Stimulated activated naive CD8-positive, alpha-beta T cell treated with anti-CD3 and anti-CD28 coated beads, Interleukin-15, Interleukin-2, amounts not matched to agents 100 ng/mL and 50 ng/mL, for 24 hours (primary cell): Measurements from ENCODE around the gene UMAD1.

ENCODE experiments used
- H3K27ac Mint-ChIP-seq: one replicate; pipeline ENCODE4 v1.8.0; 2021; ENCODE audit warnings: mild to moderate bottlenecking, mixed read lengths
- H3K27me3 Mint-ChIP-seq: one replicate; pipeline ENCODE4 v1.8.0; 2021; ENCODE audit warnings: mixed read lengths
- H3K36me3 Mint-ChIP-seq: one replicate; pipeline ENCODE4 v1.8.0; 2021; ENCODE audit warnings: low read depth, mixed read lengths
- H3K4me1 Mint-ChIP-seq: one replicate; pipeline ENCODE4 v1.8.0; 2021; ENCODE audit warnings: low read depth, mixed read lengths
- H3K4me3 Mint-ChIP-seq: one replicate; pipeline ENCODE4 v1.8.0; 2021; ENCODE audit warnings: mild to moderate bottlenecking, mixed read lengths
- H3K9me3 Mint-ChIP-seq: one replicate; pipeline ENCODE4 v1.8.0; 2021; ENCODE audit warnings: mixed read lengths

Gene UMAD1

GRCh38 chr7:7881581-7881980 lies 241.0 kb downstream of the UMAD1 start:
- H3K4me1 Mint-ChIP-seq: peaks cover 3% of the 10 kb centered on the region
- H3K27me3 Mint-ChIP-seq: no peaks in the 10 kb centered on the region
- H3K9me3 Mint-ChIP-seq: no peaks in the 10 kb centered on the region
- H3K27ac Mint-ChIP-seq: no peak overlapping the region
- no peak overlapping the region for H3K4me3 Mint-ChIP-seq
- peaks cover 5% of the 10 kb centered on the region for H3K36me3 Mint-ChIP-seq

- Mint-ChIP-seq H3K27me3 (no peaks in the 10 kb centered on the region), H3K27ac (peak overlapping the region; percentile 13), H3K4me3 (no peak overlapping the region), H3K4me1 (peaks cover 3% of the 10 kb centered on the region), H3K9me3 (no peaks in the 10 kb centered on the region), H3K36me3 (peaks cover 5% of the 10 kb centered on the region)
Observed at GRCh38 chr7:7882888-7883287, 242.3 kb downstream of the UMAD1 start.

DNA sequence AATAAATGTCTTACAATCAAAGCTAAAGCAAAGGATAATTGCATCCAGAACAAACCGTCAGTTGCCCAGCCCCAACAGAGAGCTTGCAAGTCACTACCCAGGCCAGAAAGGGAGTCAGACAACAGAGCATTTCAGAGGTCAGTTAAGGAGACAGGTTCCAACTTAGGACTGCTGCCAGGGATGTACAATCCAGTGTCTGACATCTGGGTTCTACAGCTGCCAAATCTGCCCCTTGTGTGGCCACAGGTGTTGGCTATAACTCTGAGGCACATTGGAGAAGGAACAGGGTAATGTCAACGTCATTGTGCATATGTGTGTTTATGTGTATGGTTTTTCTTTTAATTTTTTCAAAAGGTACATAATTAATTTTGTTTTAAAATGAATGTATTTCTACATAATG lies 242.8 kb downstream of the UMAD1 start:
- Mint-ChIP-seq H3K27me3 (no peaks in the 10 kb centered on the region), H3K9me3 (no peaks in the 10 kb centered on the region), H3K4me1 (peaks cover 3% of the 10 kb centered on the region), H3K36me3 (no peaks in the 10 kb centered on the region), H3K27ac (no peak overlapping the region), H3K4me3 (no peak overlapping the region)

DNA sequence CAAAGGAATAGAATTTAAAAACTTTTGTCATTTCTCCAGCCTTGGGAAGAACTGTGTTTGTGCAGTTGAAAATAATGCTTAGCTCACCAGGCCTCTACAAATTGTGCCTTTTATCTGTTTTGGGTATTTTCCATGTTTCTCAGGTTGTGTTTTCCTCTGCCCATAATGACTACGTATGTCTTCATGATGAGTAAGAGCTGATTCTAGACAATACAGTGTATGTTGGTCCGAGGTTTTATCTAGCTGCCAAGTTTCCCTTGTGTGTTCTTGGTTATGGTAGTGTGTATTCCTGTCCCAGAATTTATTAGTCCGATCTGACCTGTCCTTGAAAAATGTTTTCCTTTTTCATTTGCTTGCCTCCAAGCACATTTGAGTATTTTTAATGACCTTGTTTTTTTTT lies 244.3 kb downstream of the UMAD1 start:
- Mint-ChIP-seq H3K27ac (no peak overlapping the region), H3K4me1 (peaks cover 3% of the 10 kb centered on the region), H3K9me3 (no peaks in the 10 kb centered on the region), H3K36me3 (peaks cover 4% of the 10 kb centered on the region), H3K4me3 (no peak overlapping the region), H3K27me3 (no peaks in the 10 kb centered on the region)

DNA sequence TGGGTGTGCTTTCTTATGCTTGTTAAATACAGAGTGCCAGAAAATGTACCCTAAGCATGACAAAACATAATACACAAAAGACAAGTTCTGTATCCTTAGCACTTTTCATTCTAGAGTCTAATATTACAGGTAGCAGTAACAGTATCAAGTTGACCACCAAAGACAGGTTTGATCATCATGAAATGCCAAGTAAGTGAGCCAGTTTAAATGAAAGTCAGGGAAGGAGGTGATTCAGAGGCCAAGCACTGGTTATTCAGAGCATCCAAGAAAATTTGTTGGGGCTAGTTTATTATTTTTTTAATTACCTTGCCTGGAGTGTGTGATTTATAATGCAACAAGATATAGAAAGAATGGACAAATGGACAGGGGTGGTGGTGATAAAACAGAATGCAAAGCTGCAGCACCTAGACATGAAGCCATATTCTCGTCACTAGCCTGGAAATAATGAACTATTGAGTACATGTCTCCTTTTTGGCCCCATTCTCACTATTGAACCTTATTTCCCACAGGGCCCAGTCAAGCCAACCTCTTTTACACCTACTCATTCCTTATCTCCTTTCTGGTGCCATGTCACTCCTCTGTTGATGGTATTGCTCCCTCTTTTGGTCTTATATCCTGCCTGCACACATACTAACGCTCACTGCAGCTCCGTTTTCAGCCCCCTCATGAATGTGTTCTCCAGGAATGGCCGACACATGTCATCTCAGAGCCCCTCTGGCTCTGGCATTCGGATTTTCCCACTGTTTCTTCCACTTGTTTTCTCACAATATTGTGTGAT lies 249.4 kb downstream of the UMAD1 start:
- Mint-ChIP-seq H3K27ac (no peak overlapping the region), H3K27me3 (no peaks in the 10 kb centered on the region), H3K4me1 (no peaks in the 10 kb centered on the region)

GRCh38 chr7:7895004-7895650 lies 254.6 kb downstream of the UMAD1 start:
- Mint-ChIP-seq H3K4me1 (no peaks in the 10 kb centered on the region), H3K27ac (no peak overlapping the region), H3K27me3 (no peaks in the 10 kb centered on the region), H3K36me3 (peaks cover 9% of the 10 kb centered on the region), H3K9me3 (no peaks in the 10 kb centered on the region), H3K4me3 (no peak overlapping the region)

More for the DNA sequence above, 249.4 kb downstream of the UMAD1 start:
- Mint-ChIP-seq H3K36me3 (peaks cover 15% of the 10 kb centered on the region), H3K9me3 (no peaks in the 10 kb centered on the region), H3K4me3 (no peak overlapping the region)

DNA sequence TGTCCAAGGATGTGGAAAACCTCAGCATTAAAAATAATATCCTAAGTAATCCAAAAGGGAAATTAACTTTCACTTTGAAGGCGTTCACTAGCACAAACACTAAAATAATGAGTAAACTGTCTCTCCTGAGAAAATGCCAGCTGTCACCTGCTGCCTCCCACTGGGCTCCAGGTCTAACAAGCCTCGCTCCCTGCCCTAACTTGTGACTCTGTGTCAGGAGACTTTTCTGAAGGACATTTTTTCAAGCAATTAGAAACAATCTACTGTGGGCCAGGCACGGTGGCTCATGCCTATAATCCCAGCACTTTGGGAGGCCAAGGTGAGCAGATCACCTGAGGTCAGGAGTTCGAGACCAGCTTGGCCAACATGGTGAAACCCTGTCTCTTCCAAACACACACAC lies 255.2 kb downstream of the UMAD1 start:
- no peak overlapping the region for H3K27ac Mint-ChIP-seq
- H3K4me3 Mint-ChIP-seq: no peak overlapping the region

DNA sequence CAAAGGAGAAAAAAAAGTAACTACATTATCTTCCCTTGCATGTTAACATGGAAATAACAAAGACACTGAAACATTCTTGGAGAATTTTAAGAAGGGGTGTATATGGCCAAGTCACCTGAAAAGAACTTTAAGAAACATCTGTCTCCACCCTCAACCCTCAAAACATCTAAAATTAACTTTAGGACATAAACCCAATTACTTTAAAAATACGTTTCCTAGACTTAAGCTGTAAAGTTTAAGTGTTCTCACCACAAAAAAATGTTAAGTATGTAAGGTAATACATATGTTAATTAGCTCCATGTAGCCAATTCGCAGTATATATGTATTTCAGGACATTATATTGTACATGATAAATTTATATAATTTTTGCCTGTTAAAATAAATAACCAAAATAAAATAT lies 257.0 kb downstream of the UMAD1 start:
- no peak overlapping the region for H3K27ac Mint-ChIP-seq
- H3K36me3 Mint-ChIP-seq: no peaks in the 10 kb centered on the region
- H3K4me1 Mint-ChIP-seq: no peaks in the 10 kb centered on the region
- no peaks in the 10 kb centered on the region for H3K9me3 Mint-ChIP-seq
- no peaks in the 10 kb centered on the region for H3K27me3 Mint-ChIP-seq
- H3K4me3 Mint-ChIP-seq: no peak overlapping the region

More for the DNA sequence above, 255.2 kb downstream of the UMAD1 start:
- H3K36me3 Mint-ChIP-seq: peaks cover 3% of the 10 kb centered on the region
- no peaks in the 10 kb centered on the region for H3K4me1 Mint-ChIP-seq
- no peaks in the 10 kb centered on the region for H3K27me3 Mint-ChIP-seq
- no peaks in the 10 kb centered on the region for H3K9me3 Mint-ChIP-seq

DNA sequence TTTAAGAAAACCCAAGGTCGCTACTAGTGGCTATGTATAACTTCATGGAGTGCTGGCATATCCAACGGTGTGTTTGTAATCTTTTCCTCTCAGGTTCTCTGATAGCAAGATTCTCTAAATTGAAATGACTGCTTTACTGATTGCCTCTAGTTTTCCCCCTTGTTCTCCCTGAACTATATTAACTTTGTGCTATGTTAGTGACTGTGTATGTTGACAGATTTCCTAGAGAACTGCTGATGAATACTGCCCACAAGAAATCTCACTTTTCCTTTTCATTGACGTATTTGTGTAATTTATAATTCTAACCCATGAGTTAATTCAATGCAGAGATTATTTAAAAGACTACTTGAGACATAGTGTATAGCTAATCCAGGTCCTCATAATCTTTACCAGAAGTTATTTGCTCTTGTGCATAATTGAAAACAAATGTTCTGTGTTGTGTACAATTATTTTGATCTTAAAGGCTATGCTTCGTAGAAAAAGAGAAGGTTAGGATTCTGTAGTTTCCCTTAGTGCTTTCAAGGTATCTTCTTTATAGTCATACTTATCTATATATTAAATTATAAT lies 257.5 kb downstream of the UMAD1 start:
- H3K36me3 Mint-ChIP-seq: no peaks in the 10 kb centered on the region
- H3K4me1 Mint-ChIP-seq: no peaks in the 10 kb centered on the region
- no peak overlapping the region for H3K27ac Mint-ChIP-seq
- no peak overlapping the region for H3K4me3 Mint-ChIP-seq
- H3K27me3 Mint-ChIP-seq: no peaks in the 10 kb centered on the region
- H3K9me3 Mint-ChIP-seq: no peaks in the 10 kb centered on the region

GRCh38 chr7:7902845-7903244 lies 262.3 kb downstream of the UMAD1 start:
- peaks cover 11% of the 10 kb centered on the region for H3K36me3 Mint-ChIP-seq
- no peak overlapping the region for H3K27ac Mint-ChIP-seq
- no peak overlapping the region for H3K4me3 Mint-ChIP-seq
- H3K9me3 Mint-ChIP-seq: peaks cover 6% of the 10 kb centered on the region
- no peaks in the 10 kb centered on the region for H3K27me3 Mint-ChIP-seq
- peaks cover 3% of the 10 kb centered on the region for H3K4me1 Mint-ChIP-seq

GRCh38 chr7:7907306-7907705 lies 266.8 kb downstream of the UMAD1 start:
- H3K4me1 Mint-ChIP-seq: peaks cover 5% of the 10 kb centered on the region
- H3K27me3 Mint-ChIP-seq: no peaks in the 10 kb centered on the region
- peaks cover 7% of the 10 kb centered on the region for H3K9me3 Mint-ChIP-seq
- no peak overlapping the region for H3K27ac Mint-ChIP-seq
- H3K36me3 Mint-ChIP-seq: peaks cover 14% of the 10 kb centered on the region
- H3K4me3 Mint-ChIP-seq: no peak overlapping the region

GRCh38 chr7:7908622-7909145 lies 268.1 kb downstream of the UMAD1 start:
- Mint-ChIP-seq H3K9me3 (peaks cover 7% of the 10 kb centered on the region), H3K27ac (no peak overlapping the region), H3K4me1 (peaks cover 5% of the 10 kb centered on the region), H3K36me3 (peaks cover 13% of the 10 kb centered on the region), H3K4me3 (no peak overlapping the region), H3K27me3 (no peaks in the 10 kb centered on the region)

- Mint-ChIP-seq H3K27me3 (no peaks in the 10 kb centered on the region), H3K27ac (no peak overlapping the region), H3K4me1 (peaks cover 5% of the 10 kb centered on the region), H3K9me3 (peaks cover 7% of the 10 kb centered on the region), H3K4me3 (no peak overlapping the region), H3K36me3 (peaks cover 8% of the 10 kb centered on the region)
Observed at GRCh38 chr7:7909376-7909775, 268.8 kb downstream of the UMAD1 start.

DNA sequence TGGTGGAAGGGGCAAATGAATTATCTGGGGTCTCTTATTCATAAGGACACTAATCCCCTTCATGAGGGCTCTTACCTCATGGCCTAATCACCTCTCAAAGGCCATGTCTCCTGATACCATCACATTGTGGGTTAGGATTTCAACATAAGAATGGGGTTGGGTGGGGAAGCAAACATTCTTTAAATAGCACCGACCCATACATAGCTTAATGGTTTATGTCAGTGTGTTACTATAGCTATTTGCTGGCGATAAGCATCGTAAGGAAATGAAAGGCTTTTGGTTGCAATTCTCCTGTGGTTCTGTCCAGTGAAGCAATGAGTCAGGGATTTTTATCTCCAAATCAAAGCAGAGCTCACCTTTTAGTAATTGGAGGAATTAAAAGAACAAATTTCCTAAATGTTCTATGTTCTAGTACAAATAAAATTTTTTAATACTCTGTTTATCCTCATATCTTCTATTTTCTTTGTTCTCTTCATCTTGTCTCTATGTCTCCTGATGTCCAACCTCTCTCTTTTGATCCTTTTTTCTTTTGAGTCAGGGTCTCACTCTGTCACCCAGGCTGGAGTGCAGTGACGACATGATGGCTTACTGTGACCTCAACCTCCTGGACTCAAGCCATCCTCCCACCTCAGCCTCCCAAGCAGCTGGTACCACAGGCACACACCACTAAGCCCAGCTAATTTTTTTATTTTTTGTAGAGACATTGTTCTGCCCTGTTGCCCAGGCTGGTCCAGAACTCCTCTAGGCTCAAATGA lies 271.0 kb downstream of the UMAD1 start:
- Mint-ChIP-seq H3K36me3 (peaks cover 8% of the 10 kb centered on the region), H3K4me1 (peaks cover 5% of the 10 kb centered on the region), H3K4me3 (no peak overlapping the region), H3K27me3 (no peaks in the 10 kb centered on the region), H3K9me3 (peaks cover 7% of the 10 kb centered on the region), H3K27ac (no peak overlapping the region)

DNA sequence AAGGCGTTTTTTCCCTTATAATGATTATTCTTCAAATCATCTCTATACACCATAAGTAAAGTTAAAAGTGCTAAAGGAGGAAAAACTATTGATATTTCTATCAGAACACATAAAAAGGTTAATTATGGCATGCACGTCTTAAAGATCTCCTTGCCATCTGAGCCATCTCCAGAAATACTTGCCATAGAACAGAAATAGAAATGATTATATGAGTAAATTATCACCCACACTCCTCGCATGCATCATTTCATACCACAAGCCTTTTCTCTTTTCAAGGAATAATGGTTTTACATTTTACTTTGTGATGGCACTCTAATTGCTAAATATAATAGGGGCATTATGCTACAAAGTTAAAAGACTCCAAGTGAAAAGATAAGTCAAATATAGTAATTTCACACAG lies 272.4 kb downstream of the UMAD1 start:
- Mint-ChIP-seq H3K4me3 (no peak overlapping the region), H3K4me1 (peaks cover under 1% of the 10 kb centered on the region), H3K27me3 (no peaks in the 10 kb centered on the region), H3K36me3 (peaks cover 1% of the 10 kb centered on the region), H3K27ac (no peak overlapping the region), H3K9me3 (no peaks in the 10 kb centered on the region)
